HG03064 (cell line): ENCODE results near the gene SMCO2.
A peak's percentile ranks its signal among the peaks of the same experiment; 100 is the strongest.
"Not testable (repeated sequence)": the region's sequence is repeated elsewhere in the genome, so short reads cannot be mapped to it uniquely, and the experiment has no call there.

ENCODE experiments used
- ATAC-seq: cut with Tn5 transposase; IDR thresholded peaks from one replicate; pipeline ENCODE4 v1.9.1; 2021; ENCODE audit warnings: low read depth; ENCODE audit not compliant: unreplicated experiment

The SMCO2 gene

GRCh38 chr12:27523642-27524493 lies 77.3 kb downstream of the SMCO2 start, which contains the start of gene PPFIBP1:
PPFIBP1 (plus strand) TSS chr12:27524206; CDS start chr12:27633397, 109,191 bp downstream.
- ATAC-seq, result peak; percentile 96

- ATAC-seq, result no peak
These were observed 77.9 kb downstream of the SMCO2 start for GRCh38 chr12:27524494-27524835.

- no peak for ATAC-seq
These were observed 78.6 kb downstream of the SMCO2 start for GRCh38 chr12:27524839-27525753.

- no peak for ATAC-seq
These were observed 81.0 kb downstream of the SMCO2 start for GRCh38 chr12:27527512-27527911.

GRCh38 chr12:27528788-27529187 lies 82.3 kb downstream of the SMCO2 start:
- no peak for ATAC-seq

GRCh38 chr12:27530157-27530922 lies 83.8 kb downstream of the SMCO2 start:
- no peak for ATAC-seq

GRCh38 chr12:27531896-27532295 lies 85.4 kb downstream of the SMCO2 start:
- no peak for ATAC-seq

GRCh38 chr12:27534060-27534764 lies 87.7 kb downstream of the SMCO2 start:
- ATAC-seq, result peak; percentile 51

GRCh38 chr12:27534765-27535161 lies 88.2 kb downstream of the SMCO2 start:
- no peak for ATAC-seq

- ATAC-seq, result no peak
These were observed 88.8 kb downstream of the SMCO2 start for GRCh38 chr12:27535318-27535717.

GRCh38 chr12:27537855-27538675 lies 91.5 kb downstream of the SMCO2 start:
- no peak for ATAC-seq

GRCh38 chr12:27539191-27539631 lies 92.7 kb downstream of the SMCO2 start:
- ATAC-seq, result no peak

- ATAC-seq, result no peak
These were observed 94.6 kb downstream of the SMCO2 start for GRCh38 chr12:27541031-27541719.

- ATAC-seq, result no peak
These were observed 96.1 kb downstream of the SMCO2 start for GRCh38 chr12:27542628-27543027.

- ATAC-seq, result not testable (repeated sequence)
These were observed 98.3 kb downstream of the SMCO2 start for GRCh38 chr12:27544858-27545257.

GRCh38 chr12:27545665-27546064 lies 99.1 kb downstream of the SMCO2 start:
- no peak for ATAC-seq

- ATAC-seq, result no peak
These were observed 101.1 kb downstream of the SMCO2 start for GRCh38 chr12:27547592-27547991.
